Activated effector memory CD4-positive, alpha-beta T cell treated with anti-CD3 and anti-CD28 coated beads, Interleukin-2, amount 50 U/mL, for 16 hours (primary cell): ENCODE measurements around the gene TMIGD3.

Experiments used
- DNase-seq: peaks from one replicate; pipeline ENCODE4 v3.0.0-alpha.2; 2020

The TMIGD3 gene

GRCh38 chr1:111446546-111446945, 56.9 kb downstream of the TMIGD3 start:
- no peak for DNase-seq

GRCh38 chr1:111444031-111444430, 59.4 kb downstream of the TMIGD3 start:
- DNase-seq, result no peak

- no peak for DNase-seq
These were observed 61.0 kb downstream of the TMIGD3 start for GRCh38 chr1:111442457-111442856.

- peak; percentile 84 for DNase-seq
These were observed 61.8 kb downstream of the TMIGD3 start for GRCh38 chr1:111441573-111442192.

GRCh38 chr1:111439461-111440351, 63.7 kb downstream of the TMIGD3 start:
- no peak for DNase-seq

GRCh38 chr1:111436726-111437125, 66.7 kb downstream of the TMIGD3 start:
- DNase-seq, result no peak
